ENCODE results near the gene GASK1A.

- TF ChIP-seq CTCF (IDR thresholded peaks at IDR 0.05; ENCODE audit: low read depth, low read length): no peak
- TF ChIP-seq EZH2phosphoT487 (IDR thresholded peaks at IDR 0.05; ENCODE audit: low read depth): no peak
Observed at GRCh38 chr3:43013743-43014155, 34.6 kb downstream of the GASK1A start.

Measured in OCI-LY3 (cell line).